Right forelimb (tissue), 1 donor: ENCODE results near the gene PITX1.
"Not testable (repeated sequence)": the region's sequence is repeated elsewhere in the genome, so short reads cannot be mapped to it uniquely, and the experiment has no call there.

Experiments used
- DNase-seq: peaks from one replicate; pipeline ENCODE4 v3.0.0-alpha.2; 2018

The PITX1 gene

GRCh38 chr5:135008981-135009735, 24.9 kb downstream of the PITX1 start:
- no peak for DNase-seq

GRCh38 chr5:135008556-135008955, 25.5 kb downstream of the PITX1 start:
- no peak for DNase-seq

- no peak for DNase-seq
Observed at GRCh38 chr5:135007749-135008363, 26.2 kb downstream of the PITX1 start.

- no peak for DNase-seq
Observed at GRCh38 chr5:135007305-135007704, 26.7 kb downstream of the PITX1 start.

- no peak for DNase-seq
Observed at GRCh38 chr5:135005076-135005475, 29.0 kb downstream of the PITX1 start.

GRCh38 chr5:135004376-135004775, 29.7 kb downstream of the PITX1 start:
- DNase-seq, result no peak

- DNase-seq, result not testable (repeated sequence)
Observed at GRCh38 chr5:134998068-134998467, 36.0 kb downstream of the PITX1 start.

GRCh38 chr5:134997015-134997414, 37.0 kb downstream of the PITX1 start:
- no peak for DNase-seq

- DNase-seq, result no peak
Observed at GRCh38 chr5:134995850-134996402, 38.1 kb downstream of the PITX1 start.

GRCh38 chr5:134994560-134995156, 39.4 kb downstream of the PITX1 start:
- DNase-seq, result no peak

- DNase-seq, result no peak
Observed at GRCh38 chr5:134993161-134993560, 40.9 kb downstream of the PITX1 start.

- DNase-seq, result no peak
Observed at GRCh38 chr5:134992148-134992547, 41.9 kb downstream of the PITX1 start.

- not testable (repeated sequence) for DNase-seq
Observed at GRCh38 chr5:134990183-134990582, 43.8 kb downstream of the PITX1 start.

- DNase-seq, result no peak
Observed at GRCh38 chr5:134989266-134989830, 44.7 kb downstream of the PITX1 start.

GRCh38 chr5:134982230-134982629, 51.8 kb downstream of the PITX1 start:
- DNase-seq, result no peak

GRCh38 chr5:134979416-134979815, 54.6 kb downstream of the PITX1 start:
- no peak for DNase-seq
